HEK293 (cell line): Measurements from ENCODE around the gene PRAC2.

Source experiments
- CTCF ChIA-PET: fragments of 350-600 bp; formaldehyde crosslinking; extraction: SDS; loops from one replicate; lab custom pipeline; 2021; ENCODE audit warnings: antibody characterized with exemption; lab: Yijun Ruan, JAX
- POLR2A ChIA-PET: fragments of 300-600 bp; formaldehyde crosslinking; extraction: SDS; loops from one replicate; lab custom pipeline; 2020; ENCODE audit warnings: antibody characterized with exemption, inconsistent platforms; lab: Yijun Ruan, JAX
- H3K27ac ChIP-seq: fragments of 200-500 bp; sonication (Bioruptor generic); 2 replicates; pipeline ENCODE4 v1.5.1; 2014; ENCODE audit warnings: low read depth, low read length, control low read depth, inconsistent platforms; ENCODE audit errors: extremely low read depth
- H3K36me3 ChIP-seq, 2 experiments: fragments of 200-500 bp in 1 of 2; sonication (Bioruptor generic) in 1 of 2; 1 replicate in 1 of 2; 2 replicates in 1 of 2; pipeline ENCODE4 v1.5.1; 2014 to 2017; ENCODE audit warnings: inconsistent platforms in 2 of 2, low read length in 2 of 2; ENCODE audit not compliant: control insufficient read depth in 2 of 2, insufficient read depth in 1 of 2
- H3K4me1 ChIP-seq: fragments of 200-500 bp; sonication (Bioruptor generic); 2 replicates; pipeline ENCODE4 v1.5.1; 2014; ENCODE audit warnings: mild to moderate bottlenecking, low read length, inconsistent platforms; ENCODE audit not compliant: control insufficient read depth, insufficient read depth
- H3K4me3 ChIP-seq: 2 replicates; pipeline ENCODE4 v1.5.1; 2011; ENCODE audit warnings: low read depth, mild to moderate bottlenecking, control low read depth, low read length, moderate library complexity
- H3K9me3 ChIP-seq: fragments of 200-500 bp; sonication (Bioruptor generic); 2 replicates; pipeline ENCODE4 v1.5.1; 2014; ENCODE audit warnings: low read depth, low read length, inconsistent platforms; ENCODE audit not compliant: control insufficient read depth, insufficient read depth
- IKZF3 ChIP-seq: fragments of 450-650 bp; IDR thresholded peaks from 2 replicates; pipeline ENCODE4 v1.5.0; 2018; ENCODE audit warnings: missing biosample characterization, mild to moderate bottlenecking, missing genetic modification characterization, moderate library complexity
- MYNN ChIP-seq: fragments of 450-650 bp; formaldehyde crosslinking; IDR thresholded peaks from 2 replicates; pipeline ENCODE4 v1.5.1; 2016; ENCODE audit warnings: missing biosample characterization, missing genetic modification characterization, borderline replicate concordance
- OSR2 ChIP-seq: fragments of 450-650 bp; formaldehyde crosslinking; IDR thresholded peaks from 2 replicates; pipeline ENCODE4 v1.5.1; 2016; ENCODE audit warnings: missing biosample characterization, missing genetic modification characterization
- ZBTB1 ChIP-seq: fragments of 450-650 bp; formaldehyde crosslinking; IDR thresholded peaks from 2 replicates; pipeline ENCODE4 v1.5.1; 2016; ENCODE audit warnings: missing biosample characterization, missing genetic modification characterization
- ZNF121 ChIP-seq: fragments of 450-650 bp; formaldehyde crosslinking; IDR thresholded peaks from 2 replicates; pipeline ENCODE4 v1.5.1; 2016; ENCODE audit warnings: missing biosample characterization, missing genetic modification characterization
- ZNF16 ChIP-seq: fragments of 450-650 bp; formaldehyde crosslinking; IDR thresholded peaks from 2 replicates; pipeline ENCODE4 v1.5.1; 2016; ENCODE audit warnings: low read depth, missing biosample characterization, missing genetic modification characterization
- ZNF292 ChIP-seq: fragments of 450-650 bp; formaldehyde crosslinking; IDR thresholded peaks from 2 replicates; pipeline ENCODE4 v1.5.1; 2016; ENCODE audit warnings: low read depth, missing biosample characterization, missing genetic modification characterization, borderline replicate concordance
- ZNF324 ChIP-seq: fragments of 450-650 bp; formaldehyde crosslinking; IDR thresholded peaks from 2 replicates; pipeline ENCODE4 v1.5.1; 2016; ENCODE audit warnings: missing biosample characterization, missing genetic modification characterization
- ZNF664 ChIP-seq: fragments of 450-650 bp; formaldehyde crosslinking; IDR thresholded peaks from 2 replicates; pipeline ENCODE4 v1.5.1; 2016; ENCODE audit warnings: missing biosample characterization, missing genetic modification characterization
- ZNF701 ChIP-seq: fragments of 450-650 bp; formaldehyde crosslinking; IDR thresholded peaks from 2 replicates; pipeline ENCODE4 v1.5.1; 2016; ENCODE audit warnings: missing biosample characterization, missing genetic modification characterization
- ZSCAN23 ChIP-seq: fragments of 450-650 bp; formaldehyde crosslinking; IDR thresholded peaks from 2 replicates; pipeline ENCODE4 v1.5.1; 2016; ENCODE audit warnings: missing biosample characterization, missing genetic modification characterization
- TF ChIP-seq, protein P1 (sequence below): fragments of 450-650 bp; formaldehyde crosslinking; IDR thresholded peaks from 2 replicates; pipeline ENCODE4 v1.5.1; 2016; ENCODE audit warnings: missing biosample characterization, missing genetic modification characterization
- TF ChIP-seq, protein P2 (sequence below): fragments of 450-650 bp; formaldehyde crosslinking; IDR thresholded peaks from 2 replicates; pipeline ENCODE4 v1.5.1; 2016; ENCODE audit warnings: missing biosample characterization, missing genetic modification characterization, borderline replicate concordance
- TF ChIP-seq, protein P3 (sequence below): fragments of 450-650 bp; formaldehyde crosslinking; IDR thresholded peaks from 2 replicates; pipeline ENCODE4 v1.5.1; 2017; ENCODE audit warnings: missing biosample characterization, missing genetic modification characterization
- TF ChIP-seq, protein P4 (sequence below): fragments of 450-650 bp; formaldehyde crosslinking; IDR thresholded peaks from 2 replicates; pipeline ENCODE4 v1.5.1; 2017; ENCODE audit warnings: missing biosample characterization, missing genetic modification characterization
- TF ChIP-seq, protein P5 (sequence below): fragments of 450-650 bp; formaldehyde crosslinking; IDR thresholded peaks from 2 replicates; pipeline ENCODE4 v1.5.1; 2016; ENCODE audit warnings: missing biosample characterization, missing genetic modification characterization
- TF ChIP-seq, protein P6 (sequence below): fragments of 450-650 bp; formaldehyde crosslinking; IDR thresholded peaks from 2 replicates; pipeline ENCODE4 v1.5.1; 2016; ENCODE audit warnings: missing biosample characterization, missing genetic modification characterization
- TF ChIP-seq, protein P7 (sequence below): fragments of 450-650 bp; formaldehyde crosslinking; IDR thresholded peaks from 2 replicates; pipeline ENCODE4 v1.5.1; 2016; ENCODE audit warnings: missing biosample characterization, missing genetic modification characterization, borderline replicate concordance

Gene PRAC2

DNA sequence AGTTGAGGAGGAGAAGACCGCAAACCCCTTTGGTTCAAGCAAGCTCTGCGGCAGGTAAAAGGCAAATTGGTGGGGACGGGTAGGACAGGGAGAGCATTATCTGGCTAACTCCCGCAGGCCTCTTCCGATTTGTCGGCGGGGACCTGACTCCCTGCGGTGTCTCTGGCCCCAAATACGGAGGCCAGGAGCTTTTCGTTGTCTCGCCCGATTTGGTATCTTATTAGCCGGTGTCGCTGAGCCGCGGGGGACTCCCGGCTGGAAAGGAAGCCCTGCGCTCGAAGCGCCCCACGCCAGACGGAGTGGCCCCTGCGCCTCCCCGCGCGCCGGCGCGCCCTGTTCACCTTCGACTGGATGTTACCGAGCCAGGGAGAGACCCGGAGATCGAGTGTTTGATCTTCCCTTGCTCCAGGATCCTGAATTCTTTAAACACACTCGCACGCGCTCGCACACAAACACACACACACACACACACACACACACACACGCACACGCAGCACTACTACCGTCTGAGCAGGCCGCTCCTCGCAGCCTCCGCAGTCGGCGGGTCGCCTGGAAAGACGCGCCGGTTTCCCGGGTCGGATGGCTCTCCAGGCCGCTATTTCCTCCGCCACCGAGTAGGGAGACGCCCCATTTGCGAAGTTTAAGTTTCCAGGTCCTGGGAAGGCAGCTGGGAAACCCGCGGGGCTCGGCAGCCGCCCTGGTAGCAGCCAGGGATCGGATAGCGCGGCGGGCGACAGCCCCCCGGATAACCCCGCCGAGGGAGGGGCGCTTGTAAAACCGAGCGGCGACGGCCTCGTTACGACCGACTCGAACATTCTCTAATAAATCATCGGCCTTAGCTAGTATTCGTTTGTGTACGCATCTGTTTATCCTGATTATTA lies 4.0 kb upstream of the PRAC2 start:
- no peaks in the 10 kb centered on the region for H3K4me1 ChIP-seq
- ChIA-PET CTCF (interaction anchor here (0.6 to 14.1 kb wide), 12 partner anchors 9 to 547 kb away, joined by 3 to 246 read pairs (median 4); no protein-coding TSS in a partner anchor), POLR2A (interaction anchor here (1.0 kb wide), 1 partner anchor 10 kb away, joined by 3 read pairs; the partner anchor contains the start of gene HOXB13)
- no peaks in the 10 kb centered on the region for H3K9me3 ChIP-seq
- H3K36me3 ChIP-seq: no peaks in the 10 kb centered on the region
- no peak for TF ChIP-seq OSR2 (tag by site-specific recombination)
- TF ChIP-seq, protein P1, sequence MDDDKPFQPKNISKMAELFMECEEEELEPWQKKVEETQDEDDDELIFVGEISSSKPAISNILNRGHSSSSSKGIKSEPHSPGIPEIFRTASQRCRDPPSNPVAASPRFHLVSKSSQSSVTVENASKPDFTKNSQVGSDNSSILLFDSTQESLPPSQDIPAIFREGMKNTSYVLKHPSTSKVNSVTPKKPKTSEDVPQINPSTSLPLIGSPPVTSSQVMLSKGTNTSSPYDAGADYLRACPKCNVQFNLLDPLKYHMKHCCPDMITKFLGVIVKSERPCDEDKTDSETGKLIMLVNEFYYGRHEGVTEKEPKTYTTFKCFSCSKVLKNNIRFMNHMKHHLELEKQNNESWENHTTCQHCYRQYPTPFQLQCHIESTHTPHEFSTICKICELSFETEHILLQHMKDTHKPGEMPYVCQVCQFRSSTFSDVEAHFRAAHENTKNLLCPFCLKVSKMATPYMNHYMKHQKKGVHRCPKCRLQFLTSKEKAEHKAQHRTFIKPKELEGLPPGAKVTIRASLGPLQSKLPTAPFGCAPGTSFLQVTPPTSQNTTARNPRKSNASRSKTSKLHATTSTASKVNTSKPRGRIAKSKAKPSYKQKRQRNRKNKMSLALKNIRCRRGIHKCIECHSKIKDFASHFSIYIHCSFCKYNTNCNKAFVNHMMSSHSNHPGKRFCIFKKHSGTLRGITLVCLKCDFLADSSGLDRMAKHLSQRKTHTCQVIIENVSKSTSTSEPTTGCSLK (tag by site-specific recombination): no peak
- TF ChIP-seq ZNF292 (tag by site-specific recombination): no peak
- TF ChIP-seq ZNF16: no peak
- TF ChIP-seq ZNF701 (tag by site-specific recombination): no peak
- no peak for TF ChIP-seq ZSCAN23
- TF ChIP-seq, protein P2, sequence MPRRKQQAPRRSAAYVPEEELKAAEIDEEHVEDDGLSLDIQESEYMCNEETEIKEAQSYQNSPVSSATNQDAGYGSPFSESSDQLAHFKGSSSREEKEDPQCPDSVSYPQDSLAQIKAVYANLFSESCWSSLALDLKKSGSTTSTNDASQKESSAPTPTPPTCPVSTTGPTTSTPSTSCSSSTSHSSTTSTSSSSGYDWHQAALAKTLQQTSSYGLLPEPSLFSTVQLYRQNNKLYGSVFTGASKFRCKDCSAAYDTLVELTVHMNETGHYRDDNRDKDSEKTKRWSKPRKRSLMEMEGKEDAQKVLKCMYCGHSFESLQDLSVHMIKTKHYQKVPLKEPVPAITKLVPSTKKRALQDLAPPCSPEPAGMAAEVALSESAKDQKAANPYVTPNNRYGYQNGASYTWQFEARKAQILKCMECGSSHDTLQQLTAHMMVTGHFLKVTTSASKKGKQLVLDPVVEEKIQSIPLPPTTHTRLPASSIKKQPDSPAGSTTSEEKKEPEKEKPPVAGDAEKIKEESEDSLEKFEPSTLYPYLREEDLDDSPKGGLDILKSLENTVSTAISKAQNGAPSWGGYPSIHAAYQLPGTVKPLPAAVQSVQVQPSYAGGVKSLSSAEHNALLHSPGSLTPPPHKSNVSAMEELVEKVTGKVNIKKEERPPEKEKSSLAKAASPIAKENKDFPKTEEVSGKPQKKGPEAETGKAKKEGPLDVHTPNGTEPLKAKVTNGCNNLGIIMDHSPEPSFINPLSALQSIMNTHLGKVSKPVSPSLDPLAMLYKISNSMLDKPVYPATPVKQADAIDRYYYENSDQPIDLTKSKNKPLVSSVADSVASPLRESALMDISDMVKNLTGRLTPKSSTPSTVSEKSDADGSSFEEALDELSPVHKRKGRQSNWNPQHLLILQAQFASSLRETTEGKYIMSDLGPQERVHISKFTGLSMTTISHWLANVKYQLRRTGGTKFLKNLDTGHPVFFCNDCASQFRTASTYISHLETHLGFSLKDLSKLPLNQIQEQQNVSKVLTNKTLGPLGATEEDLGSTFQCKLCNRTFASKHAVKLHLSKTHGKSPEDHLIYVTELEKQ (tag by site-specific recombination): no peak
- TF ChIP-seq, protein P3, sequence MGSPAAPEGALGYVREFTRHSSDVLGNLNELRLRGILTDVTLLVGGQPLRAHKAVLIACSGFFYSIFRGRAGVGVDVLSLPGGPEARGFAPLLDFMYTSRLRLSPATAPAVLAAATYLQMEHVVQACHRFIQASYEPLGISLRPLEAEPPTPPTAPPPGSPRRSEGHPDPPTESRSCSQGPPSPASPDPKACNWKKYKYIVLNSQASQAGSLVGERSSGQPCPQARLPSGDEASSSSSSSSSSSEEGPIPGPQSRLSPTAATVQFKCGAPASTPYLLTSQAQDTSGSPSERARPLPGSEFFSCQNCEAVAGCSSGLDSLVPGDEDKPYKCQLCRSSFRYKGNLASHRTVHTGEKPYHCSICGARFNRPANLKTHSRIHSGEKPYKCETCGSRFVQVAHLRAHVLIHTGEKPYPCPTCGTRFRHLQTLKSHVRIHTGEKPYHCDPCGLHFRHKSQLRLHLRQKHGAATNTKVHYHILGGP (tag by site-specific recombination): no peak
- TF ChIP-seq, protein P4, sequence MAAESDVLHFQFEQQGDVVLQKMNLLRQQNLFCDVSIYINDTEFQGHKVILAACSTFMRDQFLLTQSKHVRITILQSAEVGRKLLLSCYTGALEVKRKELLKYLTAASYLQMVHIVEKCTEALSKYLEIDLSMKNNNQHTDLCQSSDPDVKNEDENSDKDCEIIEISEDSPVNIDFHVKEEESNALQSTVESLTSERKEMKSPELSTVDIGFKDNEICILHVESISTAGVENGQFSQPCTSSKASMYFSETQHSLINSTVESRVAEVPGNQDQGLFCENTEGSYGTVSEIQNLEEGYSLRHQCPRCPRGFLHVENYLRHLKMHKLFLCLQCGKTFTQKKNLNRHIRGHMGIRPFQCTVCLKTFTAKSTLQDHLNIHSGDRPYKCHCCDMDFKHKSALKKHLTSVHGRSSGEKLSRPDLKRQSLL (tag by site-specific recombination): no peak
- TF ChIP-seq, protein P5, sequence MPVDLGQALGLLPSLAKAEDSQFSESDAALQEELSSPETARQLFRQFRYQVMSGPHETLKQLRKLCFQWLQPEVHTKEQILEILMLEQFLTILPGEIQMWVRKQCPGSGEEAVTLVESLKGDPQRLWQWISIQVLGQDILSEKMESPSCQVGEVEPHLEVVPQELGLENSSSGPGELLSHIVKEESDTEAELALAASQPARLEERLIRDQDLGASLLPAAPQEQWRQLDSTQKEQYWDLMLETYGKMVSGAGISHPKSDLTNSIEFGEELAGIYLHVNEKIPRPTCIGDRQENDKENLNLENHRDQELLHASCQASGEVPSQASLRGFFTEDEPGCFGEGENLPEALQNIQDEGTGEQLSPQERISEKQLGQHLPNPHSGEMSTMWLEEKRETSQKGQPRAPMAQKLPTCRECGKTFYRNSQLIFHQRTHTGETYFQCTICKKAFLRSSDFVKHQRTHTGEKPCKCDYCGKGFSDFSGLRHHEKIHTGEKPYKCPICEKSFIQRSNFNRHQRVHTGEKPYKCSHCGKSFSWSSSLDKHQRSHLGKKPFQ (tag by site-specific recombination): no peak
- TF ChIP-seq, protein P6, sequence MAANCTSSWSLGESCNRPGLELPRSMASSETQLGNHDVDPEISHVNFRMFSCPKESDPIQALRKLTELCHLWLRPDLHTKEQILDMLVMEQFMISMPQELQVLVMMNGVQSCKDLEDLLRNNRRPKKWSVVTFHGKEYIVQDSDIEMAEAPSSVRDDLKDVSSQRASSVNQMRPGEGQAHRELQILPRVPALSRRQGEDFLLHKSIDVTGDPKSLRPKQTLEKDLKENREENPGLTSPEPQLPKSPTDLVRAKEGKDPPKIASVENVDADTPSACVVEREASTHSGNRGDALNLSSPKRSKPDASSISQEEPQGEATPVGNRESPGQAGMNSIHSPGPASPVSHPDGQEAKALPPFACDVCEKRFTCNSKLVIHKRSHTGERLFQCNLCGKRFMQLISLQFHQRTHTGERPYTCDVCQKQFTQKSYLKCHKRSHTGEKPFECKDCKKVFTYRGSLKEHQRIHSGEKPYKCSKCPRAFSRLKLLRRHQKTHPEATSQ (tag by site-specific recombination): no peak
- no peak for TF ChIP-seq ZNF664 (tag by site-specific recombination)
- no peak for TF ChIP-seq MYNN (tag by site-specific recombination)
- TF ChIP-seq ZBTB1 (tag by site-specific recombination): no peak
- no peak for TF ChIP-seq IKZF3 (tag by site-specific recombination)
- TF ChIP-seq, protein P7, sequence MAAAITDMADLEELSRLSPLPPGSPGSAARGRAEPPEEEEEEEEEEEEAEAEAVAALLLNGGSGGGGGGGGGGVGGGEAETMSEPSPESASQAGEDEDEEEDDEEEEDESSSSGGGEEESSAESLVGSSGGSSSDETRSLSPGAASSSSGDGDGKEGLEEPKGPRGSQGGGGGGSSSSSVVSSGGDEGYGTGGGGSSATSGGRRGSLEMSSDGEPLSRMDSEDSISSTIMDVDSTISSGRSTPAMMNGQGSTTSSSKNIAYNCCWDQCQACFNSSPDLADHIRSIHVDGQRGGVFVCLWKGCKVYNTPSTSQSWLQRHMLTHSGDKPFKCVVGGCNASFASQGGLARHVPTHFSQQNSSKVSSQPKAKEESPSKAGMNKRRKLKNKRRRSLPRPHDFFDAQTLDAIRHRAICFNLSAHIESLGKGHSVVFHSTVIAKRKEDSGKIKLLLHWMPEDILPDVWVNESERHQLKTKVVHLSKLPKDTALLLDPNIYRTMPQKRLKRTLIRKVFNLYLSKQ (tag by site-specific recombination): no peak
- TF ChIP-seq ZNF121 (tag by site-specific recombination): no peak
- TF ChIP-seq ZNF324: no peak
- H3K27ac ChIP-seq: no peak overlapping the region
- H3K4me3 ChIP-seq: peak overlapping the region; percentile 32
